GM21529 (cell line): ENCODE data around the gene ARPC5L.
"Not testable (repeated sequence)": the region's sequence is repeated elsewhere in the genome, so short reads cannot be mapped to it uniquely, and the experiment has no call there.

Experiments
- ATAC-seq: cut with Tn5 transposase; IDR thresholded peaks from one replicate; pipeline ENCODE4 v1.9.1; 2021; ENCODE audit not compliant: unreplicated experiment

Gene ARPC5L

DNA sequence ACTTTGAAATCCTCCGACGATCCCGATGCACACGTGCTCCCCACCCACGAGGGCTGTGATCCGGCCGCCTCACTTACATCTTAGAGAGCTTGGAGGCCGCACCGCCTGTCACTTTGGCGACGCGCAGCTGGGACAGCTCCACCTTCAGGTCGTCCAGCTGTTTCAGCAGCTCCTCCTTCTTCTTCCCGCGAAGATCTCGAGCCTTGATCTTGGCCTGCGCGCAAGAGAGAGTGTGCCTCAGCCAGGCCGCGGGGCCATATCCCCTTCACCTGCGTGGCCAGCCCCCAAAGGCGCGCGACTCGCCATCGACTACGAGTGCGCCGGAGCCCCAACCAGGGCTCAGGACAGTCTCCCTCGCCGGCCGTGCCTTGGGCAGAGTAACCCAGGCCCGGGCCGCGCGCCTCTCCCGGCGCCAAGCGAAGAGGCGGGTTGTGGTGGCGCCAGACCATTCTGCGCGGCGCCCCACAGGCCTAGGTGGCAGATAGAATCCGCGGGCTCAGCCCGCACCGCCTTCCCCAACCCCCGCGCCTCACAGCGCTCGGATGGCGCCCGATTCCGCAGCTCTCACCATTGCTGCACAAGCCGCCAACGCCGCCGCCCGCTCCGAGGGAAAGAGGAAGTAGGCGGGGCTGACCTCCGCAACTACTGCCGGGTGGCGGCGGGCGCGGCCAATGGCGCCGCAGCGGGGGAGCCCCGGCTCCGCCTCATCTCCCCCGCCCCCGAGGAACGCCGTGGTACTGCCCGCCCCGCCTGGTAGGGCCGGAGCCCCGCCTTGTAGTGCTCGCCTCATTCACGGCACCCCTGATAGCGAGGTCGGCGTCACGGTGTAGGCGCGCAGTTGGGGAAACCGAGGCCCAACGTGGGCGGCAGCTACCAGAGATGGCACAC is at the start of gene ARPC5L, which contains the start of gene RPL35:
TSS of gene ARPC5L (plus strand) at position 789 of the 888 bp plus-strand sequence. CDS start 7,161 bp downstream, outside the sequence.
TSS of gene RPL35 (minus strand) at position 616 of the 888 bp plus-strand sequence. CDS start at position 571, 45 bp downstream.
- peak; percentile 89 for ATAC-seq

DNA sequence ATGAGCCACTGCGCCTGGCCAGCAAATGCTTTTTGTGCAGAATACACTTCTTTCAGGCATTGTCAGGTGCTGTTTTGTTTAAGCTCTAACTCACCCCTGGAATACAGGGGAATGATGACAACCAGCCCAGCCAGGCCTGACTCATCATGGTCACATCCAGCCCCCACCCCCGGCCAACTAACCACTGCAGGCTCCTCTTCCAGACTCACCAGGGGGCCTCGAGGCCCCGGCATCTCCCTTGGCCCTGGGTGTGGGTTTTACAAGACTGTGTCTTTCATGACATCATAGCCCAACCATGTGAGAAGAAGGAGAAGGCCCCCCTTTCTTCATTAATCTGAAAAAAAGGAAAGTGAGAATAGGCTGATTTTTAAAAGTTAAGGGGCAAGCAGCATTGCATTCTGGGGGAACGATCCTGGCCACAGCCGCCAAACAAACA is 49.5 kb upstream of the ARPC5L start:
- no peak for ATAC-seq

DNA sequence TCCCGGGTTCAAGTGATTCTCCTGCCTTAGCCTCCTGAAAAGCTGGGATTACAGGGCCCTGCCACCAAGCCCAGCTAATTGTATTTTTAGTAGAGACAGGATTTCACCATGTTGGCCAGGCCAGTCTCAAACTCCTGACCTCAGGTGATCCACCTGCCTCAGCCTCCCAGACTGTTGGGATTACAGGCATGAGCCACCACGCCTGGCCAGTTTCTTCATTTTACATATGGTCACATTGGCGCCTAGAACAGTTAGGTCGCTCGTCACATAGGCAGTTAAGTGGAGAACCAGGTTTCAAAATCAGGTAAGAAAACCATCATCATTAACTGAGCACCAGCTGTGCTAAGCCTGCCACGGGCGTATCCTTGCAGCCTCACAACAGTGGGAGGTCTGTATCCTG is 48.9 kb upstream of the ARPC5L start:
- no peak for ATAC-seq

DNA sequence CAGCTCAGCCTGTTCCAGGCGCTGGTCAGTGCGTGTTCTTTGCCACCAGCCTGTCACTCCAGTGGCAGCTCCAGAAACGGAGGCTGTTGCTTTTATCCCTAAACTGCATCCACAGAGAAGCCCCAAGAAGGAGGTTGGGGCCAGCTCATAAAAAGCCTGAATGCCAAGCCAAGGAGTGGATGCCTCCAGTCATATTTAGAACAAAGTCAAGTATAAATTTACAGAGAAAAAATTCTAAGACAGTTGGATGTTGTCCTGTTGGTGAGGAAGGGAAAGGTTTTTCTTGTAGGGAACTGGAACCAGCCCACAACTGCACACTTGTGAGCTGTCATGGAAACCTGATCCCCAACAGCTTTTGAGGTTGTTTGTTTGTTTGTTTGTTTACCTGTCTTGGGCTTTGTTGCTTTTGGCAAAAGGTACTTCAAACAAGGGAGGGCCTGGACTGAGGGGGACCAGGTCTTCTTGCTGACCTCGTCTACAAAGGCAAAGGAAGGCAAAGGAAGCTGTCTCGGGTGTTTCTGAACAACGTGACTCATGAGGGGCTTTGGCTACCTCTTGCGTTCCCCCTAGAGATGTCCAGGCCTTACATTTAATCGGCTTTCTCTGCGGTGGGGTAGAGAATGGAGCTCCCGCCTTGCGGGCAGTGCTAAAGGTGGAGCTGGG is 48.3 kb upstream of the ARPC5L start:
- ATAC-seq: no peak

DNA sequence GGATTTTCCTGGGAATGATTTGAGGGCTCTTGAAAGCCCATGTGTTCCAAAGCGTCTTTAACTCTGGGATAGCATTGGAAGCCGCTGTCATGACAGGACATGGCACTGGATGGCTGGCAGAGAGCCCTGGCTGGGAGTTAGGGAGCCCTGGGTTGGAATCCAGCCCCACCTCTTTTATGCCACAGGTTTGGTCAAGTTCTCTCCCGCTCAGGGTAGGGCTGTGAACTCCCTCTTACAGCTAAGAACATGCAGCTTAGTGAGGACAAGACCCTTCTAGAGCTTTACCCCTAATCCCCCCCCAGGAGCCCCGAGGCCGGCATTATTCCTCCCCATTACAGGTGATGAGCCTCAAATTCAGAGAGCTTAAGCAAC is 47.8 kb upstream of the ARPC5L start:
- no peak for ATAC-seq

DNA sequence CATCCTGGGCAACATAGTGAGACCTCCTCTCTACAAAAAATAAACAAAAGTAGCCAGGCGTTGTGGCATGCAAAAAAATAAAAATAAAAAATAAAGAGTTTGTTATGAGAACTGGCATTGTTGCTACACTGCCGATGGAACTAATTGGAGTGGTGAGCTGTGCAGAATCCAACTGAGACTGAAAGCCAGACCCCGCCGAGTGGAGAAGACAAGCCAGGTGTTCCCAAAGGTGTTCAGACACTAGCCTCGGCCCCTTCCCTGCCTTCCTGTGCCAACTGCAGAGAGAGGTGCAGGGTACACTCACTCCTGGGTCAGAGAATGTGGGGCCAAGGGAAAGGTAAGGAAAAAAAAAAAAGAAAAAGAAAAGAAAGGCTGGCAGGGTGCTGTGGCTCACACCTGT is 46.3 kb upstream of the ARPC5L start:
- ATAC-seq: no peak

GRCh38 chr9:124818431-124819281 is 43.3 kb upstream of the ARPC5L start:
- no peak for ATAC-seq

DNA sequence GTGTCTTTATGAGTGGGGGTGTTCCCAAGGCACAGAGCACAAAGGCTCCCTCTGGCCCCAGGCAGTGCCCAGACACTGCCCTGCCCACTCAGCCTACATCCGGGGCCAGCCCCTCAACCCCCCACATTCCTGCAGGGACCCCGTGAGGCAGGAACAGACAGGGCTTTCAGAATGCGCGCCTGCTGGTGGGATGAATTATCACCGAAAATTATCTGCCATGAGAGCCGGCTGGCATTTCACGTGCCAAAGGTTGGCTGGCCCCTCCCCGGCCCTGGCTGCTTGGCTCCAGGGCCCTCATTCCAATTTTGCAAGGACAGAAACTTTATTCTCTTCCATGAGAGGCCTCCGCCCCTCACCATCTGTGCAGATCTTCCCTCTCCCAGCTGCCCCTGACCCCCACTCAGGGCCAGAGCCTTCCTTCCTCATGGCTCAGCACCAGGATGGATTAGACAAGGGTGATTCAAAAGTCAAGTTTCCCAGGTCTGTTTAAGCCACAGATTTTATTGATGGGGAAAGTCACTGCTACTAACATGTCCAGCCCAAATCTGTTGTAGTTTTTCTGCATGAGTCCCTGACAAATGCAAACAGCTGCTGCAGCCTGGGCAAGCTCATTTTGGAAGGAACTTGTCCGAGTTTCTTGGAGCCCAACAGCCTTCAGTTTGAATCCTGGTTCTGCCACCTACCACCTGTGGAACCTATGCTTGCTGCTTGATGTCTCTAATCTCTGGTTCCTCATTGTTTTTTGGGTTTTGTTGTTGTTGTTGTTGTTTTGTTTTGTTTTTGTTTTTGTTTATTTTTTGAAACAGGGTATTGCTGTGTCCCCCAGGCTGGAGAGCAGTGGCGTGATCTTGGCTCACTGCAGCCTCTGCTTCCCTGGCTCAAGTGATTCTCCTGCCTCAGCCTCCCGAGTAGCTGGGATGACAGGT is 41.0 kb upstream of the ARPC5L start:
- no peak for ATAC-seq

- no peak for ATAC-seq
Measured at GRCh38 chr9:124828489-124829333, 33.2 kb upstream of the ARPC5L start.

DNA sequence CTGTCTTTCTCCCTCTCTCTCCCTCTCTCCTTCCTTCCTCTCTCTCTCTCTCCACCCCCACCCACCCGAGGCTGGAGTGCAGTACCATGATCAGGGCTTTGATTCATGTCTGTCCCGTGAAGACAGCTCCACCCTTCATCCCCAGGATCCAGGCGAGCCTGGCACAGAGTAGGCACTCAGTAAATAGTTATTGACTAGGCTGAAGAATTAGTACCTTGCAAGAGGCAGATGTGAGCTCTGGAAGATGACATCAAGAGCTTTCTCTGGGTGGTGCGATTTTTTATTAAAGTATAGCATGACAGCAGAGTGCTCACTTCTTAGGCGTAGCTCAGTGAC is 32.6 kb upstream of the ARPC5L start:
- ATAC-seq: no peak

GRCh38 chr9:124830593-124830992 is 31.3 kb upstream of the ARPC5L start:
- no peak for ATAC-seq

DNA sequence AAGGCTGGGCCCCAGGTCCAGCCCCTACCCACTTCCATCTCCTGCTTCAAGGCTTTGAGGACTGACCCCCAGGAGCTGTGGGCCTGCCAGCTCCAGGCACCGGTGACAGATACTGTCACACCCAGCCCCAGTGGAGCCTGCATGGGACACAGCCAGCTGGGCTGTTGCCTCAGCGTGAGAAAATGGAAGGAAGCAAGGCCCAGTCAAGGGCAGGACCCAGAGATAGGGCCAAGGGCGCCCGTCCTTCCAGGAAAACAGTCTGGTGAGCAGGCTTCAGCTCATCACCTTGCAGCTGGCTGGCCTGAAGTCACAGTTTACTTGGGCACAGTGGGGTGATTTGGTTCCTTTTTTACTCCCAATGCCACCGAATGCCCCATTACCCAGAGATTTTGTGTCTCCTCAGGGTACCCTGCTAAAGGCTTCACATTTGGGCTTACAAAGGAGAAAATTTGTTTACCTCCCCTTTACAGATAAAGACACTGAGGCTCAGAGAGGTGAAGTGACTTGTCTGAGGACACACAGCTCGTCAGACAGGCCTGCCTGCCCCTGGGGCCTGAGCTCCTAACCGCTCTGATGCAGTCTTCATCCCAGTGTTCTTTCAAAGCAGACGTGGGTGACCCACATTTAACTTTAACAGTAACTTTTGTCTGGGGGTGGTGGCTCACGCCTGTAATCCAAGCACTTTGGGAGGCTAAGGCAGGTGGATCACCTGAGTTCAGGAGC is 30.1 kb upstream of the ARPC5L start:
- no peak for ATAC-seq

DNA sequence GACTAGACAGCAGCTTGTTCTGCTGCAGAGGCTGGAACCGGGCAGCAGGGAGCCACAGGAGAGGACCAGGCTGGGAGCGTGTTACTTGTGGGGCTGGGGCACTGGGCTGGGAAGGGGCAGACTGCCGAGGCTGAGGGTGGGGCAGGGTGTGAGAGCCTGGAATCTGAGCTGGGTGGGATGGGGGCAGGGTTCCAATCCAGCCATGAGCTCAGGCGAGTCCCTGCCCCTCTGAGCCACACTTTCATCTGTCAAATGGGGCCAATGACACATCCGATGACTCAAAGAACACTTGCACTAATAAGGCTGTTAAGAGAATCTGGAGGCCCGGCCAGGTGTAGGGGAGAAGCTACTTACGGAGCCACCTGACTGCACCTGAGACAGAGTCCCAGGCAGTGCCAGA is 27.3 kb upstream of the ARPC5L start:
- no peak for ATAC-seq

DNA sequence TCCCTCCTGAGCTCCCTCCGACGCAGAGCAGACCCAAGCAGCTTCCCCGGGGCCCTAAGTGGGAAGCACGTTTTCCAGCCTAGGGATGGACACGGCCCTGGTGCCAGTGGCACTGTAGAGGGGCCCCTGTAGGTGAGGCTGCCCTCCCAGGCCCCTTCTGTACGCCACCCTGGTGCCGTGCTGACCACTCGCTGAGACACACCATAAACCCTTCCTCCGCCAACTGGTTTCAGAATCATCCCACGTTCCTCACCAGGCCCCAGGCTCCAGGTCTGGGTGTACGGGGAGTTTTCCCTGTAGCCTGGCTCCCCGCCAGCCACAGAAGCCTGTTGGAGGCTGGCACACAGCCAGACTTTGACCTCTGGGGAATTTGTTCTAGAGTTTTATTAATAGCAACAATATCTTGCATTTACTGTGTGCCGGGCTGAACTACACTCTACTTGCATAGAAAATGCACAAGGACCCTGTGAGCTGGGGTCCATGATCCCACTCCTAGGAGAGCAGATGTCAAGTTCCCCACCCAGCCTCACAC is 26.8 kb upstream of the ARPC5L start:
- no peak for ATAC-seq

DNA sequence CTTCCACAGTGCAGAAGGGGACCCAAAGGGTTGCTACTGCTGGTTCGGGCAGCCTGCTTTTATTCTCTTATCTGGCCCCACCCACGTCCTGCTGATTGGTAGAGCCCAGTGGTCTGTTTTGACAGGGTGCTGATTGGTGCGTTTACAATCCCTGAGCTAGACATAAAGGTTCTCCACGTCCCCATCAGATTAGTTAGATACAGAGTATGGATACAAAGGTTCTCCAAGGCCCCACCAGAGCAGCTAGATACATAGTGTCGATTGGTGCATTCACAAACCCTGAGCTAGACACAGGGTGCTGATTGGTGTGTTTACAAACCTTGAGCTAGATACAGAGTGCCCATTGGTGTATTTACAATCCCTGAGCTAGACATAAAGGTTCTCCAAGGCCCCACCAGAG is 23.8 kb upstream of the ARPC5L start:
- ATAC-seq: not testable (repeated sequence)

DNA sequence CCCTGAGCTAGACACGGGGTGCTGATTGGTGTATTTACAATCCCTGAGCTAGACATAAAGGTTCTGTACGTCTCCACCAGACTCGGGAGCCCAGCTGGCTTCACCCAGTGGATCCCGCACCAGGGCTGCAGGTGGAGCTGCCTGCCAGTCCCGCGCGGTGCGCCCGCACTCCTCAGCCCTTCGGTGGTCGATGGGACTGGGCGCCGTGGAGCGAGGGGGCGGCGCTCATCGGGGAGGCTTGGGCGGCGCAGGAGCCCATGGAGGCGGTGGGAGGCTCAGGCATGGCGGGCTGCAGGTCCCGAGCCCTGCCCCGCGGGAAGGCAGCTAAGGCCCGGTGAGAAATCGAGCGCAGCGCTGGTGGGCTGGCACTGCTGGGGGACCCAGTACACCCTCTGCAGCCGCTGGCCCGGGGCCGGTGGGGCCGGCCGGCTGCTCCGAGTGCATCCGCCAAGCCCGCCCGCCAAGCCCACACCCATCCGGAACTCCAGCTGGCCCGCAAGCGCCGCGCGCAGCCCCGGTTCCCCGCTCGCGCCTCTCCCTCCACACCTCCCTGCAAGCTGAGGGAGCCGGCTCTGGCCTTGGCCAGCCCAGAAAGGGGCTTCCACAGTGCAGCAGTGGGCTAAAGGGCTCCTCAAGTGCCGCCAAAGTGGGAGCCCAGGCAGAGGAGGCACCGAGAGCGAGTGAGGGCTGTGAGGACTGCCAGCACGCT is 23.2 kb upstream of the ARPC5L start:
- not testable (repeated sequence) for ATAC-seq

- no peak for ATAC-seq
Measured at GRCh38 chr9:124839612-124840299, 22.2 kb upstream of the ARPC5L start.
